Stimulated activated naive CD8-positive, alpha-beta T cell treated with anti-CD3 and anti-CD28 coated beads, Interleukin-15, Interleukin-2, amounts not matched to agents 100 ng/mL and 50 ng/mL, for 24 hours (primary cell): ENCODE data around the gene MAPK9.

Experiments
- H3K27ac Mint-ChIP-seq: one replicate; pipeline ENCODE4 v1.8.0; 2021; ENCODE audit warnings: mild to moderate bottlenecking, mixed read lengths
- H3K27me3 Mint-ChIP-seq: one replicate; pipeline ENCODE4 v1.8.0; 2021; ENCODE audit warnings: mixed read lengths
- H3K36me3 Mint-ChIP-seq: one replicate; pipeline ENCODE4 v1.8.0; 2021; ENCODE audit warnings: low read depth, mixed read lengths
- H3K4me1 Mint-ChIP-seq: one replicate; pipeline ENCODE4 v1.8.0; 2021; ENCODE audit warnings: low read depth, mixed read lengths
- H3K4me3 Mint-ChIP-seq: one replicate; pipeline ENCODE4 v1.8.0; 2021; ENCODE audit warnings: mild to moderate bottlenecking, mixed read lengths
- H3K9me3 Mint-ChIP-seq: one replicate; pipeline ENCODE4 v1.8.0; 2021; ENCODE audit warnings: mixed read lengths

MAPK9 gene

DNA sequence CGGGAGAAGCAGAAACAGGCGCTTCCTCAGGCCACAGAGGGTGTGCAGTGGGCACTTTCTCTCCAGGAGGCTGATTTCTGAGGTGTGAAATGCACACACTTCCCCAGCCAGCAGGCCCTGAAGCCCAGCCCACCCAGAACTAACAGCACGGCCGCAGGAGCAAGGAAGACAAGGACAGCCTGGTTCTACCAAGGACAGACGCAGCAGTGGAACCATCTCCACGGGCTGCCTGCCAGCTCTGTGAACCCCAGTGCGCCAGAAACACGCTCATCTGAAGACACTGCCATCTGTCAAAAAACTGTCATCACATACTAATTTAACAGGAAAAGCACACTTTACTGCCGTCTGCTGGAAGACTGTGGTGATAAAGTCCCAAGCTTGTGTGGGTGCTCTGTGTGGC, 40.7 kb downstream of the MAPK9 start:
- H3K27ac Mint-ChIP-seq = no peak overlapping the region
- H3K36me3 Mint-ChIP-seq = peaks cover 96% of the 10 kb centered on the region
- no peaks in the 10 kb centered on the region for H3K4me1 Mint-ChIP-seq
- no peaks in the 10 kb centered on the region for H3K27me3 Mint-ChIP-seq
- no peak overlapping the region for H3K4me3 Mint-ChIP-seq
- peaks cover 54% of the 10 kb centered on the region for H3K9me3 Mint-ChIP-seq

- H3K36me3 Mint-ChIP-seq = peaks cover 92% of the 10 kb centered on the region
- no peak overlapping the region for H3K27ac Mint-ChIP-seq
- no peaks in the 10 kb centered on the region for H3K4me1 Mint-ChIP-seq
- H3K9me3 Mint-ChIP-seq = peaks cover 47% of the 10 kb centered on the region
- H3K4me3 Mint-ChIP-seq = no peak overlapping the region
- no peaks in the 10 kb centered on the region for H3K27me3 Mint-ChIP-seq
Observed at GRCh38 chr5:180250329-180250728, 41.6 kb downstream of the MAPK9 start.

DNA sequence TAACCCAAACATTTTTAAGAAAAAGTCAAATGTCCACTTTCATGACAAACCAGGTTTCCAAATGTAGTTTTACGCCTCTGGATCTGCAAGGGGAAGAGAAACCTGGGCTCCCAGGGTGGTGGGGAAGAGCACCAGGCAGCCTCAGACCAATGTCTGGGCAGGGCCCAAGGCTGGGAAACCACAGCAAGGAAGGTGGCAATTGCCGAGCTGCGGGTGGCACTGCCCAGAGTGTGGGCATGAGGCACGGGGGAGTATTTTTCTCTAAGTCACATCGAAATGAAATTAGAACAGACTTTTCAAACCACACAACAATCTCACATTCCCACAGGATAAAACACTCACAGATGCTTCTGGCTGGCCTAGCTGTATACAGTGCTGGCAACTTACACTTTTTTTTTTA, 50.3 kb downstream of the MAPK9 start:
- H3K27ac Mint-ChIP-seq = no peak overlapping the region
- H3K27me3 Mint-ChIP-seq = no peaks in the 10 kb centered on the region
- H3K36me3 Mint-ChIP-seq = peaks cover 93% of the 10 kb centered on the region
- no peak overlapping the region for H3K4me3 Mint-ChIP-seq
- no peaks in the 10 kb centered on the region for H3K4me1 Mint-ChIP-seq
- H3K9me3 Mint-ChIP-seq = peaks cover 12% of the 10 kb centered on the region

DNA sequence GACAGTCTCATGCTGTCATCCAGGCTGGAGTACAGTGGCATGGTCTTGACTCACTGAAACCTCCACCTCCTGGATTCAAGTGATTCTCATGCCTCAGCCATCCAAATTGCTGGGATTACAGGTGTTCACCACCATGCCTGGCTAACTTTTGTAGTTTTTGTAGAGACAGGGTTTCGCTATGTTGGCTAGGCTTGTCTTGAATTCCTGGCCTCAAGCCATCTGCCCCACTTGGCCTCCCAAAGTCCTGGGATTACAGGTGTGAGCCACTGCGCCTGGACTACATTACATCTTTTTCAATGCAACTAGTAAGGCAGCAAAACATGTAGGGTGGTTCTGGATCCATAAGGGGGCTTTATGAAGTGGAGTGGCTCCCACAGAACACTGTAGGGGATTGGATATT, 53.3 kb downstream of the MAPK9 start:
- Mint-ChIP-seq H3K9me3 (no peaks in the 10 kb centered on the region), H3K4me3 (no peak overlapping the region), H3K27me3 (no peaks in the 10 kb centered on the region), H3K4me1 (no peaks in the 10 kb centered on the region), H3K27ac (no peak overlapping the region), H3K36me3 (peaks cover 100% of the 10 kb centered on the region)

GRCh38 chr5:180235846-180236245, 56.0 kb downstream of the MAPK9 start:
- Mint-ChIP-seq H3K27ac (no peak overlapping the region), H3K36me3 (peaks cover 94% of the 10 kb centered on the region), H3K4me1 (no peaks in the 10 kb centered on the region), H3K9me3 (no peaks in the 10 kb centered on the region), H3K4me3 (no peak overlapping the region), H3K27me3 (no peaks in the 10 kb centered on the region)

- H3K4me1 Mint-ChIP-seq = no peaks in the 10 kb centered on the region
Observed at GRCh38 chr5:180235077-180235476, 56.8 kb downstream of the MAPK9 start.

DNA sequence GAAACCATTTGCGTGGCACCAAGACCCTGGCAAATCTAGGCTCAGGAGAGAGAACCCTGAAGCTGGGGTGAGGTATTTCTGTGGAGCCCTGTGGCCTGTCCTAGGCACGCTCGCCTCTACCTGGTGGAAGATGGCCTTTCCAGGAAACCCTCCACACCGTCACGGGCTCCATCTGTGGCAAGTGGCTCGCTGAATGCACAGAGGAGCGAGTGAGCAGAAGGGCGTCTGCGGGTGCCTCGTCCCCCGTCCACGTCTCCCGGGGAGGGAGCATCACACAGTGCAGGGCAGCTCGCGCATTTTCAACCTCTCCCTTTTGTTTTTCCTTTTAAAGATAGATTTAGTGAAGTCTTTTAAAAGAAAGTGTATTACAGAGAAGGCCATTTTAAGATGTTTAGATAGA, 57.6 kb downstream of the MAPK9 start:
- no peaks in the 10 kb centered on the region for H3K4me1 Mint-ChIP-seq
- no peaks in the 10 kb centered on the region for H3K9me3 Mint-ChIP-seq
- no peak overlapping the region for H3K4me3 Mint-ChIP-seq
- no peak overlapping the region for H3K27ac Mint-ChIP-seq
- H3K27me3 Mint-ChIP-seq = no peaks in the 10 kb centered on the region
- H3K36me3 Mint-ChIP-seq = peaks cover 90% of the 10 kb centered on the region

More at GRCh38 chr5:180235077-180235476, 56.8 kb downstream of the MAPK9 start:
- no peaks in the 10 kb centered on the region for H3K9me3 Mint-ChIP-seq
- H3K4me3 Mint-ChIP-seq = no peak overlapping the region
- no peaks in the 10 kb centered on the region for H3K27me3 Mint-ChIP-seq
- H3K36me3 Mint-ChIP-seq = peaks cover 91% of the 10 kb centered on the region
- H3K27ac Mint-ChIP-seq = no peak overlapping the region

DNA sequence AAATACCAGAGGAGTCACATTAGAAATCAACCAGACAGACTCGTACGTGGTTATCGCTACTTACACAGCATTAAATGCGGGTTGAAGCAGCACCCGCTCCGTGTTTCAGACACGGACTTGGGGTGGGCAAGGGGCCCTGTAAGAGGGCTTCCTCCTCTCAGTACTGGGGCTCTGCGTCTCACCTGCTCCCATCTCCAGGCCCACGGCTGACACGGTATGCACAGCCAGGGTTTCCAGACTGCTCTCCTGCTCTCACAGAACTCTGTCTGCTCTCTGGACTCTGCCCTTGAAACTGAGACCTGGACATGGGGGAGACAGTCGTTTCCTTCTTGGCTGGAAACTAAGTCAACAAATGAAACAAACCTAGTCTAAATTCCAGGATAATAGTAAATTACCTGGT, 58.2 kb downstream of the MAPK9 start:
- Mint-ChIP-seq H3K36me3 (peaks cover 90% of the 10 kb centered on the region), H3K9me3 (no peaks in the 10 kb centered on the region), H3K27ac (no peak overlapping the region), H3K4me3 (no peak overlapping the region), H3K27me3 (no peaks in the 10 kb centered on the region), H3K4me1 (no peaks in the 10 kb centered on the region)

- Mint-ChIP-seq H3K4me3 (no peak overlapping the region), H3K36me3 (peaks cover 71% of the 10 kb centered on the region), H3K27ac (no peak overlapping the region), H3K9me3 (peaks cover 21% of the 10 kb centered on the region), H3K27me3 (no peaks in the 10 kb centered on the region), H3K4me1 (no peaks in the 10 kb centered on the region)
Observed at GRCh38 chr5:180230017-180230416, 61.9 kb downstream of the MAPK9 start.

GRCh38 chr5:180222056-180222455, 69.8 kb downstream of the MAPK9 start:
- no peak overlapping the region for H3K4me3 Mint-ChIP-seq
- H3K36me3 Mint-ChIP-seq = peaks cover 33% of the 10 kb centered on the region
- peaks cover 62% of the 10 kb centered on the region for H3K9me3 Mint-ChIP-seq
- H3K27me3 Mint-ChIP-seq = no peaks in the 10 kb centered on the region
- no peaks in the 10 kb centered on the region for H3K4me1 Mint-ChIP-seq
- H3K27ac Mint-ChIP-seq = no peak overlapping the region

DNA sequence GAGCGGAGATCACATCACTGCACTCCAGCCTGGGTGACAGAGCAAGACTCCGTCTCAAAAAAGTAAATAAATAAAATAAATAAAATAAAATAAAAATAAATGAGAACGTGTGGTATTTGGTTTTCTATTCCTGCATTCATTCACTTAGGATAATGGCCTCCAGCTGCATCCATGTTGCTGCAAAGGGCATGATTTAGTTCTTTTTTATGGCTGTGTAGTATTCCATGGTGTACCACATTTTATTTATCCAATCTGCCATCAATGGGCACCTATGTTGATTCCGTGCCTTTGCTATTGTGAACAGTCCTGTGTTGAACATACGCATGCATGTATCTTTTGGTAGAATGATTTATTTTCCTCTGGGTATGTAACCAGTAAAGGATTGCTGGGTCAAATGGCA, 74.1 kb downstream of the MAPK9 start:
- Mint-ChIP-seq H3K4me3 (no peak overlapping the region), H3K27me3 (peaks cover under 1% of the 10 kb centered on the region), H3K4me1 (no peaks in the 10 kb centered on the region), H3K36me3 (peaks cover 13% of the 10 kb centered on the region), H3K9me3 (peaks cover 43% of the 10 kb centered on the region), H3K27ac (no peak overlapping the region)

GRCh38 chr5:180216646-180217171, 75.2 kb downstream of the MAPK9 start:
- H3K36me3 Mint-ChIP-seq = peaks cover 5% of the 10 kb centered on the region
- H3K4me1 Mint-ChIP-seq = no peaks in the 10 kb centered on the region
- H3K27me3 Mint-ChIP-seq = peaks cover 9% of the 10 kb centered on the region
- H3K9me3 Mint-ChIP-seq = peaks cover 32% of the 10 kb centered on the region
- H3K4me3 Mint-ChIP-seq = no peak overlapping the region
- no peak overlapping the region for H3K27ac Mint-ChIP-seq

GRCh38 chr5:180215783-180216630, 75.9 kb downstream of the MAPK9 start:
- H3K4me3 Mint-ChIP-seq = no peak overlapping the region
- H3K4me1 Mint-ChIP-seq = no peaks in the 10 kb centered on the region
- no peak overlapping the region for H3K27ac Mint-ChIP-seq
- H3K36me3 Mint-ChIP-seq = peaks cover 5% of the 10 kb centered on the region
- H3K27me3 Mint-ChIP-seq = peaks cover 9% of the 10 kb centered on the region
- H3K9me3 Mint-ChIP-seq = peaks cover 31% of the 10 kb centered on the region

DNA sequence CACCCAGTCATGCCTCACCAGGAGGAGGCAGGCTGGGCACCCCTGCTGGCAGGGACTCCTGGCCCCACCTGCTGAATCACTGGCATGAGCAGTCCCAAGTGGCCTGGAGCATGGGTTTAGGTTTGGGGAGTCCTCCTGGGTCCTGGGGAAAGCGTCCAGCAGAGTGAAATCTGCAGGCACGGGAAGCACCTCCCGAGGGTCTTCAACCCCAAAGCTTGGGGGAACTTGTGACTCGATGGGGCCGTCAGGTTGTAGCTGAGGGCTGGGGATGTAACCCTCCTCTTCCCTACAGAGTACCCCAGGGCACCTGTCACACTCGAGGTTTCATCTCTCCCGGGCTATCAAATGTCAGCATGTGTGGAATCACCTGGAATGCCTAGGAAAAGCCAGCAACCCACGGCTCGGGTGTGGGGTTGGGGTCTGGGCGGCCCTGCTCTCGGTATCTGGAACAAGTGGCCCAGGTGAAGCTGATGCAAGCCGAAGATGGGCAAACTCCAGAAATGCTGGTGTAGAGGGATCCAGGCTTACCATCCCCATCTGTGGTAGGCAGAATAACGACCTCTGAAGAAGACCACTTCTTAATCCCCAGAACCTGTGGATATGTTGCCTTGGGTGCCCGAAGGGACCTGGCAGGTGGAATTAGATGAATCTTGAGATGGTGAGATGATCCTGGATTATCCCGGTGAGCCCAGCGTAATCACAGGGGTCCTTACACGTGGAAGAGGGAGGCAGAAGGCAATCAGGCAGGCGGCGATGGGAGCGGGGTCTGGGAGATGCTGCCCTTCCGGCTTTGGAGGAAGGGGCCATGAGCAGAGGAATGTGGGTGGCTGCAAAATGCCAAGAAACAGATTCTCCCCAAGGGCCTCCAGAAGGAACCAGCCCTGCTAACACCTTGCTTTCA, 76.8 kb downstream of the MAPK9 start:
- Mint-ChIP-seq H3K27me3 (peaks cover 16% of the 10 kb centered on the region), H3K36me3 (peaks cover 3% of the 10 kb centered on the region), H3K9me3 (peaks cover 28% of the 10 kb centered on the region), H3K4me3 (no peak overlapping the region), H3K4me1 (no peaks in the 10 kb centered on the region), H3K27ac (no peak overlapping the region)

GRCh38 chr5:180213657-180214207, 78.2 kb downstream of the MAPK9 start:
- H3K4me3 Mint-ChIP-seq = no peak overlapping the region
- H3K27ac Mint-ChIP-seq = no peak overlapping the region
- no peaks in the 10 kb centered on the region for H3K4me1 Mint-ChIP-seq
- no peaks in the 10 kb centered on the region for H3K36me3 Mint-ChIP-seq
- H3K27me3 Mint-ChIP-seq = peaks cover 21% of the 10 kb centered on the region
- peaks cover 14% of the 10 kb centered on the region for H3K9me3 Mint-ChIP-seq
